ENCODE measurements around the gene FAM98A.

The FAM98A gene

DNA sequence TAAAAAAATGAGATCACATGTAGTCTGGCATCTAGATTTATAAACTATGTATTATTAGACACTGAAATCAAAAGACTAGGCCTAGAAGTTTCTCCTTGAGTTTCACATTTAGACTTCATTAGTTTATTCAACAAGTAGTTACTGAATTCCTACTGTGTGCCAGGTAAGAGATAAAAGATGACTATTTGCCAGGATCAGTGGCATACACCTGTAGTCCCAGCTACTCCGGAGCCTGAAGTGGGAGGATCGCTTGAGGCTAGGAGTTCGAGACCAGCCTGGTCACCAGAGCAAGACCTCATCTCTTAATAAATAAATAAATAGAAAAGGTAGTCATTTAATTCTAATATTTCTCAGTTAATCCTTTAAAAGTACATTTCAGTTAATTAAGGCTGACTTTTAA lies 2.1 kb downstream of the FAM98A start:
- no peak for DNase-seq (ENCODE audit: low spot score)

DNA sequence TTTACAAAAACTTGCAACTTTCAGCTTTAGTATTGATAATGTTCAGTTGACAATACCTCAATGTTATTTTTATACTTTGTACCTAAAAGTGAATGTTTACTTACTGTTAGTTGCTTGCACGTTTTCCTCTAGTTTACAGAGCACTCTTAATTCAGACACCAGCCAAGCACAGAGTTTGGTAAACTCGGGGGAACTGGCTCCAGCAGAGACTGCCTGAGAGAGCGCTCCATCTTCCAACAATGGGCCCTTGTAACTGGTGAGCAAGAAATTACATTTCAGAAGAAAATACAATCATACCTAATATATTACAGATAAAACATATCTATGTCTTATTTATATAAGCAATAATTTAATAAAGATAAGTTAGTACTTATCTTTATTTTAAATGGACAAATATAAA lies 3.7 kb downstream of the FAM98A start:
- no peak for DNase-seq (ENCODE audit: low spot score)

GRCh38 chr2:33589444-33589843 lies 9.7 kb downstream of the FAM98A start:
- DNase-seq (ENCODE audit: low spot score), result no peak

- DNase-seq (ENCODE audit: low spot score), result no peak
Observed at GRCh38 chr2:33588232-33588631, 10.9 kb downstream of the FAM98A start.

DNA sequence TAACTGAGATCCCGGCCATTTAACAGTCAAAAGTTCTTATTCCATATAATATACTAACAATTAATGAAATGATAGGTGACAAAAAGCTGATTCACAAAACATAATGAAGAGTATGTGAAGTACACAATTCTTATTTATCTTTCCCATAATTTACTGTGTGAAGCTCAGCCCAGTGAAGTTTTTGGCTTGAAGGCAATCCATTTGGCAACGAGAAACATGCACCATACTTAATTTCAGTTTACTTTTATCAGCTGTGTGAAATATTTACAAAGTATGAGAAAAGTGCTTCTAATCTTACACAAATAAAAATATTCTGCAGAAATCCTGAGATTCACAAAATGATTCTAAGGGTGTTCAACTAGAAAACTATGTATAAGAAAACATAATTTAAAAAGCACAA lies 12.3 kb downstream of the FAM98A start:
- DNase-seq (ENCODE audit: low spot score), result no peak

- peak; percentile 33 for DNase-seq (ENCODE audit: low spot score)
Observed at GRCh38 chr2:33583194-33583938, 15.7 kb downstream of the FAM98A start.

DNA sequence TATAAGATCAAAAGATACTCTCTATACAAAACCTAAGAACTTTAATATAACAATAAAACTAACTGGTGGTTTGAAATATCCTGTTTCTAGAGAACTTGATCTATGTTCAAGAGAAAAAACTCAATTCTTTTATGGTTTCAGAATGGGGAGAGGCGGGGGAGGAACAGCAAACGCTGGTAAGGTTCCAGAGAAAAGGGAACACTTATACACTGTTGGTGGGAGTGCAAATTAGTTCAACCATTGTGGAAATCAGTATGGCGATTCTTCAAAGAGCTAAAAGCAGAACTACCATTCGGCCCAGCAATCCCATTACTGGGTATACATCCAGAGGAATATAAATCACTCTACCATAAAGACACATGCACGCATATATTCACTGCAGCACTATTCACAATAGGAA lies 17.2 kb downstream of the FAM98A start:
- no peak for DNase-seq (ENCODE audit: low spot score)

- DNase-seq (ENCODE audit: low spot score), result no peak
Observed at GRCh38 chr2:33579227-33579626, 19.9 kb downstream of the FAM98A start.

DNA sequence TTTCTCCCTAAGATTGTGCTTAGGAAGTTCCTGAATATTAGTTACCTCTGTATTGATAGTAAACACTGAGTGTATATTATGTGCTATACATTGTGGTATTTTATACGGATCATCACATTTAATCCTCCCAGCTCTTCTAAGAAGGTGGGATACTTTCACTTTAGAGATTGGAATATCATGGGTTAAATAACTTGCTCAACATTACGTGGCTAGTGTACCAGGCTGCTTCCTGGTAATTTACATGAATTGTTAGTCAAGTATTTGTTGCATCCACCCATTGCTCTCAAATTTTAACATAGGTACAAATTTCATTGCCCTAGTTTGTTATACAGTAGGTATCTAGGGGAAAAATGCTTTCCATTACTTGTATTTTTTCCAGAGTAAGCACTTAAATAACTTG lies 21.4 kb downstream of the FAM98A start:
- DNase-seq (ENCODE audit: low spot score), result no peak

GRCh38 chr2:33577084-33577483 lies 22.0 kb downstream of the FAM98A start:
- no peak for DNase-seq (ENCODE audit: low spot score)

DNA sequence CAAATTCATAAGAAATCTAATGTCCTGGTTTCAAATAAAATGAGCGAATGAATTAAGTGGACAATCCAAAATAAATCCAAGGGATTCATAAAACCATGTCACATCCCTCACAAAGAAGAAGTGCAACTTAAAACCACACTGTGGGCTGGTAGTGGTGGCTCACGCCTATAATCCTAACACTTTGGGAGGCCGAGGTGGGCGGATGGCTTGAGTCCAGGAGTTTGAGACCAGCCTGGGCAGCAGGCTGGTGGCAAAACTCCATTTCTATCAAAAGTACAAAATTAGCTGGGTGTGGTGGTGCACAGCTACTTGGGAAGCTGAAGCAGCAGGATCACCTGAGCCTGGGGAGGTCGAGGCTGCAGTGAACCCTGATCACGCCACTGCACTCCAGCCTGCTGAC lies 25.4 kb downstream of the FAM98A start:
- DNase-seq (ENCODE audit: low spot score), result no peak

- no peak for DNase-seq (ENCODE audit: low spot score)
Observed at GRCh38 chr2:33570681-33571080, 28.4 kb downstream of the FAM98A start.

GRCh38 chr2:33561872-33562271 lies 37.2 kb downstream of the FAM98A start:
- no peak for DNase-seq (ENCODE audit: low spot score)

DNA sequence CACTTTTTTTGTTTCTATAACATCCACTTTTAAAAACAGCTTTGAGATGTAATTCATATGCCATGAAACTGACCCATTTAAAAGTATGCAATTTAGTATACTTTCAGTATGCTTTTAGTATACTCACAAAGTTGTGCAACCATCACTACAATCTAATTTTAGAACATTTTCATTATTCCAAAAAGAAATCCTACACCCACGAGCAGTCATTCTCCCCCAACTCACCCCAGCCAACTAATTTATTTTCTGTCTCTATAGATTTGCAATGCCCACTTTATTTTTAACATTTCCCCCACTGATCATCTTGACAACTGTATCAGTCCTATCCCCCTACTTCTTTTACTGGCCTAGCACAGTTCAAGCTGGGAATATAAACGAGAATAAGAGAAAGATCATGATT lies 39.1 kb downstream of the FAM98A start:
- DNase-seq (ENCODE audit: low spot score), result no peak

DNA sequence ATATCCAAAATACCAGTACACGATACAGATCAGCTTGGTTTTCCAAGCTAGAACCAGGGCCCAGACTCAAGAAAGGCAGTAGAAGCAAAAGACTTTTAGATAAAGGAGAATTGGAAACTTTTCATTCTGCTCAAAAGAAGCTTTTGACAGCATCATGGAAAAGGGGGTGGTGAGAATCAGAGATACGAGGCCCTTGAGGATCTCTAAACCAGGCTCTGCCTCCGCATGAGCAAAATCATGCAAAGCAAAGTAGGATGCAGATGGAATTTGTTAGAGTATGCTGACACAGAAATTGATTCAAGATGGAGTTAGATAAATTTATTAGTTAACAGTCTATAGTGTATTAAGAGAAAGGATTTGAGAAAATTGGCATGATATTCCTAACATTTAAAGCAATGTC lies 39.8 kb downstream of the FAM98A start:
- no peak for DNase-seq (ENCODE audit: low spot score)

DNA sequence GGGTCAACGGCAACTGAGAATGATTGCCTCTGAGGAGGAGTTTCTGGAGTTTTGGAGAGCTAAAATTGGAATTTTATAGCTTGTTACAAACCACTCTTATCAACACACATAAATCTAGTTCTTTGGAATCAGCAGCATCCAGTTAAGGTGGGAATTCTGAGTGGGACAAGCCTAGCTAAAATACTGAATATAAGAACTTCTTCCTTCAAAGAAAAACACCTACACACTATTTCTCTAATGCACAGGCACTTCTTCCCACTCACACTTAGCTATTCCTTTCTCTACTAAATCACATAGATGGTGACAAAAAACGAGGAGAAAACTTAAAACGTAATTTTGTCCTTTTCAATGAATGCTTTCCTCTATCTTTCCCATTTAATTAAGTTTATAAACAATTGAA lies 43.4 kb downstream of the FAM98A start:
- DNase-seq (ENCODE audit: low spot score), result no peak

DNA sequence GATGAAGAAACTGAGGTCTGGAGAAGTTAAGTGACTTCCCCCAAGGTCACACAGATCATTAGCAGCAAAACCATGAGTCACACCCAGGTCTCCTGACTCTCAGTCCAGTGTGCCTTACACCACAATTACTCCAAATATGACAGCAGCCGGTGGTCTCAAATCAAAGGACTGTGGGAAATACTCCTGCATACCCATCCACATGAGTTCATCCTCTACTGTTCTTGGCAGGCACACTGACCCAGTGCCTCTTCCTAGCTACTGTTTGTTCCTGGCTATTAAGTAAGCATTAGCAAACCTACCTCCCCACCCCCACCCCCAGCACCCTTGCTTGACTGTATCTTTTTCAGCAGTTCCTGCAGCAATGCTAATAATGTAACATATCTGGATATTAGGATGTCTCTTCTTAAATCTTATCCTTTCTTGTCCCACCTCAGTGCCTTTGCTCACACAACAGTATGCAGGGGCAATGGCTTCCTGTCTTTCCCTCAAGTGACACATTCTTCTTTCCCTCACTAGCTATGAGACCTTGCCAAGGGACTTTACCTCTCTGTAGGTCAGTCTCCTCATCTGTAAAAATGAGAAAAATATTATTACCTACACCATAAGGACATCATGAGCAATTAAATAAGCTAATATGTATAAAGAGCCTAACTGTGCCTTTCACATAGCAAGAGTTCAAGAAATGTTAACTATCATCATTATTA lies 46.2 kb downstream of the FAM98A start:
- DNase-seq (ENCODE audit: low spot score), result no peak

GRCh38 chr2:33550206-33550605 lies 48.9 kb downstream of the FAM98A start:
- no peak for DNase-seq (ENCODE audit: low spot score)

DNA sequence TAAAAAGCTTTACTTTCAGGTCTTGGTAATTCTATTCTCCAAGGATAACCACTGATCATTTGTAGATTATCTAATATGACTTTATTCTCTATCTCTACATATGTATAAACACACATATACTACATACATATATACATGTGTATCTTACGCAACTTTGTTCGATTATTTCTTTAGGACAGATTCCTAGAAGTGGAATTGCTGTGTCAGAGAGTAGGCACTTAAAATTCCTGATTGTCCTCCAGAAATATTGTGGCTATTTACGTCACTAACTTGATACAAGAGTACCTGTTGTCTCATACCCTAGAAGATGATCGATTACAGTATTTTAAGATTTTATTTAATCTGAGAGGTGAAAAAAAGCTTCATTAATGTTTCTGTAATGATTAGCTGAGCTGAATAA lies 57.9 kb downstream of the FAM98A start:
- DNase-seq (ENCODE audit: low spot score), result no peak

DNA sequence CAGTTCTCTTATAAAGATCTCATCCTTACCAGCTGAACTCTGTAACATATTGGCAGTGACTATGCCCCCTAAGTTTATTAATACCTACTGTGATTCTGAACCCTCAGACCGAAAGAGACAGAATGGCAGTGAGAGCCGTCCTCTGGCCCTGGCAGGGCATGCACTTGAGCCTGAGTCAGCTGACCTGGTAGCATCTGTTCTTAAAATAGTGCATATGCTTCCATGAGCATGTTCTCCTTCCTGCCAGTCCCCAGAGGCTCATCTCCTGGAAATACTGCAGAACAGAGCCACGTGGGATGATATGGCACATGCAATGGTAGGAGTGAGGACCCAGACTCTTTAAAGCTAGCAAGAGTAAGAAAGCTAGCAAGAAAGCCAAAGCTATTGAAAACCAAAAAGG lies 63.7 kb downstream of the FAM98A start:
- DNase-seq (ENCODE audit: low spot score), result no peak
